NCI-H187 (cell line): ENCODE data around the gene RARRES2.

ENCODE experiments used
- DNase-seq, 2 experiments: peaks; one replicate each; lab custom pipeline; 2025; lab: John Stamatoyannopoulos, UW

Gene RARRES2

GRCh38 chr7:150376560-150376959 is 35.1 kb upstream of the RARRES2 start:
- DNase-seq, result no peak

GRCh38 chr7:150375662-150376521 is 34.5 kb upstream of the RARRES2 start:
- DNase-seq, result no peak

- DNase-seq, result no peak
Observed at GRCh38 chr7:150374472-150374871, 33.0 kb upstream of the RARRES2 start.

GRCh38 chr7:150374026-150374425 is 32.6 kb upstream of the RARRES2 start:
- no peak for DNase-seq

- no peak for DNase-seq
Observed at GRCh38 chr7:150373049-150373801, 31.8 kb upstream of the RARRES2 start.

GRCh38 chr7:150372271-150373048 is 31.0 kb upstream of the RARRES2 start:
- DNase-seq, result no peak

GRCh38 chr7:150371996-150372270 is 30.5 kb upstream of the RARRES2 start:
- DNase-seq, result no peak

- DNase-seq, result no peak
Observed at GRCh38 chr7:150371131-150371995, 29.9 kb upstream of the RARRES2 start.

- no peak for DNase-seq
Observed at GRCh38 chr7:150370612-150371071, 29.2 kb upstream of the RARRES2 start.

- no peak for DNase-seq
Observed at GRCh38 chr7:150369748-150370501, 28.5 kb upstream of the RARRES2 start.

GRCh38 chr7:150368884-150369747 is 27.7 kb upstream of the RARRES2 start:
- peak; percentile 18 to 44 for DNase-seq

- peak; percentile 69 to 85 for DNase-seq
Observed at GRCh38 chr7:150368096-150368883, 26.9 kb upstream of the RARRES2 start, which contains the start of gene REPIN1. REPIN1 (plus strand) TSS chr7:150368822; CDS start chr7:150369712, 890 bp downstream.

GRCh38 chr7:150367677-150368095 is 26.3 kb upstream of the RARRES2 start:
- DNase-seq, result no peak

- no peak for DNase-seq
Observed at GRCh38 chr7:150365673-150366398, 24.4 kb upstream of the RARRES2 start.

- no peak for DNase-seq
Observed at GRCh38 chr7:150365194-150365593, 23.8 kb upstream of the RARRES2 start.

- DNase-seq, result no peak
Observed at GRCh38 chr7:150363872-150364271, 22.4 kb upstream of the RARRES2 start.

GRCh38 chr7:150363370-150363769 is 21.9 kb upstream of the RARRES2 start:
- DNase-seq, result no peak
